Gastrocnemius medialis (tissue), 4 donors: Measurements from ENCODE around the gene SMIM9.

ENCODE experiments used
- CTCF ChIP-seq, 5 experiments: fragments of 450-650 bp in 3 of 5; fragments of 200-600 bp in 2 of 5; sonication (generic) in 2 of 5; IDR thresholded peaks in 4 of 5; conservative IDR thresholded peaks in 1 of 5; 1 replicate in 4 of 5; 2 replicates in 1 of 5; pipeline ENCODE4 v1.5.1; 2016 to 2019; ENCODE audit warnings: antibody characterized with exemption in 5 of 5, mild to moderate bottlenecking in 3 of 5, moderate library complexity in 3 of 5
- POLR2A ChIP-seq, 2 donors: fragments of 450-650 bp; IDR thresholded peaks; one replicate each; pipeline ENCODE4 v1.6.1; 2017; ENCODE audit warnings: antibody characterized with exemption in 2 of 2, mild to moderate bottlenecking in 2 of 2, moderate library complexity in 2 of 2

- TF ChIP-seq CTCF (IDR thresholded peaks at IDR 0.05 in 4 of 5, conservative IDR thresholded peaks at IDR 0.05 in 1 of 5): no peak
- TF ChIP-seq POLR2A (IDR thresholded peaks at IDR 0.05): no peak
Observed at GRCh38 chrX:154804261-154804956, 30.1 kb downstream of the SMIM9 start.
